ENCODE results near the gene ICA1. TPM values are rescaled to one million over a fixed set of nuclear protein-coding genes. Genes with fewer than 3 reads are reported as not detected.

The ICA1 gene
- total RNA-seq, 3 donors from 2014 or later, result 18.7 to 59.9 (median 41.9) TPM

Other genes with a start within 250 kb of the ICA1 start
- gene NXPH1, start 171.4 kb upstream of the ICA1 start, total RNA-seq, result not detected

Data from mucosa of descending colon (tissue), 3 donors.